ENCODE data around the gene TRIM7.

Gene TRIM7

DNA sequence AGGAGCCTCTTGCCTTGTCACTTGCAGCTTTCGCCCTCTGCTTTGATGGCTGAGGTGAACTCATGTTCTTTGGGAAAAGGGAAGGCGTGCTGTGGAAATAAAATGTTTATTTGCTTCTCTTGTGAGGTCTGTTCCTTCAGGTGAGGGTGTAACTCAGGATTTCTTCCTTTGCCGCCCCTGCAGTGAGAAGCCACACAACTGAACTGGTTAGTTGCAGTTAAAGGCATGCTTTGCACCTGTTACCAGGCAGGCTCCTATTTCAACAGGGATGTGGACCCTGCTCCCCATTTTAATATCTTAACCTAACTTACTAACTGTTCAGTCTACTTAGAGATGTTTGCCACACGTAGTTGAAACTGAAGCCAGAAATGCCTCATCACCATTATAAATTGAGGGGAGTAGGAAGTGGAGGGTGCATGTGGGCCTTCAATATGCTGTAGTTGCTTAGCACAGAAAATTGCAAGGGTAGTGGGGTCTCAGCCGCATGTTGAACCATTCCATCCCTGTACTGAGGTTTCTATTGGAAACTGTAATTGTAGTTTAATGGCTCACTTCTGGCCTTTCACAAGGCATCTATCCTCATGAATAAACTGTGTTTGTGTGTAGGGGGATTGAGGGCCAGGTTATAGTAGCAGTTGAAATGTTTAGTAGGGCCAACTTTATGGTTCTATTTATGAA is 30.8 kb upstream of the TRIM7 start:
- no peak for DNase-seq (ENCODE audit: insufficient read length, low spot score)
- TF ChIP-seq, protein P1, sequence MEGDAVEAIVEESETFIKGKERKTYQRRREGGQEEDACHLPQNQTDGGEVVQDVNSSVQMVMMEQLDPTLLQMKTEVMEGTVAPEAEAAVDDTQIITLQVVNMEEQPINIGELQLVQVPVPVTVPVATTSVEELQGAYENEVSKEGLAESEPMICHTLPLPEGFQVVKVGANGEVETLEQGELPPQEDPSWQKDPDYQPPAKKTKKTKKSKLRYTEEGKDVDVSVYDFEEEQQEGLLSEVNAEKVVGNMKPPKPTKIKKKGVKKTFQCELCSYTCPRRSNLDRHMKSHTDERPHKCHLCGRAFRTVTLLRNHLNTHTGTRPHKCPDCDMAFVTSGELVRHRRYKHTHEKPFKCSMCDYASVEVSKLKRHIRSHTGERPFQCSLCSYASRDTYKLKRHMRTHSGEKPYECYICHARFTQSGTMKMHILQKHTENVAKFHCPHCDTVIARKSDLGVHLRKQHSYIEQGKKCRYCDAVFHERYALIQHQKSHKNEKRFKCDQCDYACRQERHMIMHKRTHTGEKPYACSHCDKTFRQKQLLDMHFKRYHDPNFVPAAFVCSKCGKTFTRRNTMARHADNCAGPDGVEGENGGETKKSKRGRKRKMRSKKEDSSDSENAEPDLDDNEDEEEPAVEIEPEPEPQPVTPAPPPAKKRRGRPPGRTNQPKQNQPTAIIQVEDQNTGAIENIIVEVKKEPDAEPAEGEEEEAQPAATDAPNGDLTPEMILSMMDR (IDR thresholded peaks at IDR 0.05; ENCODE audit: insufficient read depth, missing control alignments): no peak
- no peak for FAIRE-seq

DNA sequence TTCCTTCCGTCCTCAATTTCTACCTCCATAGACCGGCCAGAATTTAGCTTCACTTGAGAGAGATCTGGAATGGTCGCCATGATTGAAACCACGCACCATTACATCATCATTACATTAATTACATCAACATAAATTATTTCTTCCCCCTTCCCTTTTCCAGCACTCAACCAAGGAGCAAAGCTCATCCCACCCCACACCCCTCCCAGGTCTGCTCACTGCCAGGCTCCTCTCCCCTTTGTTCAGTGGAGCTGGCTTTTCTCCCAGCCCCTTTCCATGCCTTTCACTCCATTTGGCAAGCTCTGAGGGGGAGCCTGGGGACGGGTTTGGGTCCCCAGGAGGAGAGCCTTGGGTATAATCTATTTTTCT is 30.3 kb upstream of the TRIM7 start:
- TF ChIP-seq, protein P1 (IDR thresholded peaks at IDR 0.05; ENCODE audit: insufficient read depth, missing control alignments): no peak
- DNase-seq (ENCODE audit: insufficient read length, low spot score) (no peak), FAIRE-seq (no peak)

DNA sequence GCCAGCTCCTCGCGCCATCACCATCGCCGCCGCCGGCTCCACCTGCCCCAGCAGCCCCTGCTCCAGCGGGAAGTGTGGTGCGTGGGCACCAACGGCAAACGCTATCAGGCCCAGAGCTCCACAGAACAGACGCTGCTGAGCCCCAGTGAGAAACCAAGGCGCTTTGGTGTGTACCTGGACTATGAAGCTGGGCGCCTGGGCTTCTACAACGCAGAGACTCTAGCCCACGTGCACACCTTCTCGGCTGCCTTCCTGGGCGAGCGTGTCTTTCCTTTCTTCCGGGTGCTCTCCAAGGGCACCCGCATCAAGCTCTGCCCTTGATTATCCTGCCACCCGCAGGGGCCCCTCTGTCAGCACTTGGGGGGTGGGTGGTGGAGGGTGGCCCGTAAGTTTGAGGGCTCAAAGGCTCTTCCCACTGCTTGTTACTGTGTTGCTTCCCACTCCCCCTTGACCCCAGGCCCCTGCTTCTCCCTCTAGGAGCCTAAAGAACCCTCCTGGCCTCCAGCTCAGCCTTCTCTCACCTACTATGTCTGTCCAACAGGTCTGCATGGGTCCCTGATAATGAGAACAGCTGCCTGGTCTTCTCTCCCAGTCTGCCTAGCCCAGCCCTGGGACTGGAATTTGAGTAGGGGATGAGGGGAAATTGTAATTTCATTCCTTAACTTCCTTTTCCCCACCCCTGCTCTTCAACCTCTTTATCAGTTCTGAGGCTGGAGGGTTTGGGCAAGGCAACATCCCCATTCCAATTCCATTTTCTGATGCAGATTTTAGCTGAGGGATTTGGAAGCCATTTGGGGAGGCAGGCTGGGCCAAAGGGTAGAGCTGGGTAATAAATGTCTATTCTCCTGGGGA is 29.7 kb upstream of the TRIM7 start:
- TF ChIP-seq, protein P1 (IDR thresholded peaks at IDR 0.05; ENCODE audit: insufficient read depth, missing control alignments): no peak
- DNase-seq (ENCODE audit: insufficient read length, low spot score) (no peak), FAIRE-seq (no peak)

DNA sequence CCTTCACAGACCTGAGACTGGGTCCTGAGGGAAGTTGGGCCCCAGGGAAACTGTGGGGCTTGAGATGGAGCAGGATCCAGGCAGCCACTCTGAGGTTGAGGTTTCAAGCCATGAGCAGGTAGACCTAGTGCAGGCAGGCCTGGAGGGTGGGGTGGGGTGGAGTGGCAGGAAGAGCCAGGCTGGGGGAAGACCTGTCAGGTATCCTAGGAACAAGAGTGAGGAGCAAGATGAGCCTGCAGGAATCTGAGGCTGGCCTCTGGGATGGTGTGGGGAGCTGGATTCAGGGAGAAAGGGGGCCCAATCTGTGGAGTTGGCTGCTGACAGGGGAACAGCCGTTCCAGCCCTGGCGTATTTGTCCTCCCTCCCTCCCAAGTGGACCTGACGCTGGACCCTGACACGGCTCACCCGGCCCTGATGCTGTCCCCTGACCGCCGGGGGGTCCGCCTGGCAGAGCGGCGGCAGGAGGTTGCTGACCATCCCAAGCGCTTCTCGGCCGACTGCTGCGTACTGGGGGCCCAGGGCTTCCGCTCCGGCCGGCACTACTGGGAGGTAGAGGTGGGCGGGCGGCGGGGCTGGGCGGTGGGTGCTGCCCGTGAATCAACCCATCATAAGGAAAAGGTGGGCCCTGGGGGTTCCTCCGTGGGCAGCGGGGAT is 28.9 kb upstream of the TRIM7 start:
- DNase-seq (ENCODE audit: insufficient read length, low spot score): no peak
- TF ChIP-seq, protein P1 (IDR thresholded peaks at IDR 0.05; ENCODE audit: insufficient read depth, missing control alignments): no peak
- FAIRE-seq: no peak

DNA sequence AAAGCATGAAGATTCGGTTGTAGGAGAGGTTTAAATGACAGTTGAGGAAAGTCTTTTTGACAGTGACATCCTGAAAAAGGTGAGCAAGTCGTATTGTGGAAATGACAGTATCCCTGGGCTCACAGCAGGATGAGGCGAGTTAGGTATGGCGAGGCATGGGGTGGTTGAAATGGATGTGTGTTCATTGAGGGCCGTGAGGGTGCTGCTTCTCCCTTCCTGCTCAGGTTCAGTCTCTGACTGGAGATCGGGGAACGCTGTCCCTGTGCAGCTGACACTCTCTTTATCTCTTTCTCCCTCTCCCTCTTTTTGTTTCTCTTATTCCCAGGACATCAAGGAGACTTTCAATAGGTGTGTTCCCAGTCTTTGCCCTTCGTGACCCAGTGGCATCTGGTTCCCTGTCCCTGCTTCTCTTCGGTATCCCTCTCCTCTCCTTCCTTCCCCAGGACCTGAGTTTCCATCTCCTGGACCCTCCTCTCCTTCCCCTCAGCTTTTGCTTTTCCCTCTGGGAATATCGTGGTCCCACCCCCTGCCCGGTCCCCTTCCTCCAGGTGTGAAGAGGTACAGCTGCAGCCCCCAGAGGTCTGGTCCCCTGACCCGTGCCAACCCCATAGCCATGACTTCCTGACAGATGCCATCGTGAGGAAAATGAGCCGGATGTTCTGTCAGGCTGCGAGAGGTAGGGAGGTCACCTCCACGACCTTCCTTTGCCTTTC is 28.2 kb upstream of the TRIM7 start:
- TF ChIP-seq, protein P1 (IDR thresholded peaks at IDR 0.05; ENCODE audit: insufficient read depth, missing control alignments): no peak
- FAIRE-seq (no peak), DNase-seq (ENCODE audit: insufficient read length, low spot score) (no peak)

DNA sequence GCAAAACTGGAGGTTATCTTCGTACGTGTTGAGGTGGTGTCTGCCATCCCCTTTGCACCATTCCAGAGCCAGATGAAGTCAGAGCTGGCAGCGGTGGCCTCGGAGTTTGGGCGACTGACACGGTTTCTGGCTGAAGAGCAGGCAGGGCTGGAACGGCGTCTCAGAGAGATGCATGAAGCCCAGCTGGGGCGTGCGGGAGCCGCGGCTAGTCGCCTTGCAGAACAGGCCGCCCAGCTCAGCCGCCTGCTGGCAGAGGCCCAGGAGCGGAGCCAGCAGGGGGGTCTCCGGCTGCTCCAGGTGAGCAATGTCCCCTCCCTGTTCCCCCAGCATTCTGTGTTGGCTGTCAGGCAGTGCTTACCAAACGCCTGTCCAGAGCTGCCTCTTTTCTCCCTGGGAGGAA is 27.6 kb upstream of the TRIM7 start:
- TF ChIP-seq, protein P1 (IDR thresholded peaks at IDR 0.05; ENCODE audit: insufficient read depth, missing control alignments): no peak
- no peak for FAIRE-seq
- no peak for DNase-seq (ENCODE audit: insufficient read length, low spot score)

Measured in D721Med (cell line).